ENCODE measurements around the gene SPP1.

DNA sequence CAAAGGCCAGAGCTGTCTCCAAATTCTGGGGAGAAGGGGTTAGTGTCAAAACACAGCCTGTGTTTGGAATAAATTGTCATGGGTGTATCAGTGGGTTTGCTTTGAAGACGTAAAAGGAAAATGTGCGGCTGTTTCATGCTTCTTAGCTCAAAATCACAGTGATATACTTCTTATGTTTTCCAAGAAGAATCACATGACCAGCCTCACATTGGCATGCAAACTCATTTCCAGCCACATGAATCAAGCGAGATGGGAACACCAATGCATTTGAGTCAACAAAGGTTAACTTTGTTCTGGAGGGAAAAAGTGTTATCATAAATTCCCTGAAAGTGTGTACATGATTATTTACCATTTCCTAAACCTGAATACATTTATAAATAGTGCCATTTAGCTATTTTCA, 19.0 kb upstream of the SPP1 start:
- TF ChIP-seq SUZ12 (IDR thresholded peaks at IDR 0.05; ENCODE audit: extremely low read depth, insufficient read depth, insufficient read length) (no peak), YY1 (IDR thresholded peaks at IDR 0.05; ENCODE audit: insufficient read depth, insufficient read length) (no peak)
